ENCODE results near the gene PDCD11.
"Not testable (repeated sequence)": the region's sequence is repeated elsewhere in the genome, so short reads cannot be mapped to it uniquely, and the experiment has no call there.

PDCD11 gene

DNA sequence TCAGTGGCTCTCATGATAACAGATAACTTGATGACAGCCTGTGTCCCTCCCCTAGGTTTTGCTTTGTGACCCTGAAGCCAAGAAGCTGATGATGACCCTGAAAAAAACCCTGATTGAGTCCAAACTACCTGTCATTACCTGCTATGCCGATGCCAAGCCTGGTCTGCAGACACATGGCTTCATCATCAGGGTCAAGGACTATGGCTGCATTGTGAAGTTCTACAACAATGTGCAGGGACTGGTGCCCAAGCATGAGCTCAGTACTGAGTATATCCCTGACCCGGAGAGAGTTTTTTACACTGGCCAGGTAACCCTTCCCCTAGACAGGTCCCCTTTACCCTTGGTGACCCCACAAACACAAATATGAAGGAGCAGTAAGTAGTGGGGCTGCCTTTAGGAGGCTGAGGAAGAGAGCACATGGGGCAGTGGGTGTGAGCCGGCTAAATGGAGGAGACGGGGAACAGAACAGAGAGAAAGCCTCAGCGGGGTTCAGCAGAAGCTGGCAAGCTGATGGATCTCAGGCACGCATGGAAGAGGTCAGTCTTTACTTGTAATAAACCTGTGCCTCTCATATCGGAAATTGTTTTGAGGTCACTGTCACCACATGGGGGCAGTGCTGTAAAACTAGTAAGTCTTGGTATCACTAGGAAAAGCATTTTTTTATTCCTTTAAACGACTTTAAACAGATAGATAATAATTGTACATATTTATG is 20.2 kb downstream of the PDCD11 start:
- H3K27ac ChIP-seq = no peak overlapping the region
- no peak overlapping the region for H3K4me3 ChIP-seq (ENCODE audit: low read depth, low read length)
- H3K36me3 ChIP-seq = peaks cover 93% of the 10 kb centered on the region
- TF ChIP-seq, protein P1, sequence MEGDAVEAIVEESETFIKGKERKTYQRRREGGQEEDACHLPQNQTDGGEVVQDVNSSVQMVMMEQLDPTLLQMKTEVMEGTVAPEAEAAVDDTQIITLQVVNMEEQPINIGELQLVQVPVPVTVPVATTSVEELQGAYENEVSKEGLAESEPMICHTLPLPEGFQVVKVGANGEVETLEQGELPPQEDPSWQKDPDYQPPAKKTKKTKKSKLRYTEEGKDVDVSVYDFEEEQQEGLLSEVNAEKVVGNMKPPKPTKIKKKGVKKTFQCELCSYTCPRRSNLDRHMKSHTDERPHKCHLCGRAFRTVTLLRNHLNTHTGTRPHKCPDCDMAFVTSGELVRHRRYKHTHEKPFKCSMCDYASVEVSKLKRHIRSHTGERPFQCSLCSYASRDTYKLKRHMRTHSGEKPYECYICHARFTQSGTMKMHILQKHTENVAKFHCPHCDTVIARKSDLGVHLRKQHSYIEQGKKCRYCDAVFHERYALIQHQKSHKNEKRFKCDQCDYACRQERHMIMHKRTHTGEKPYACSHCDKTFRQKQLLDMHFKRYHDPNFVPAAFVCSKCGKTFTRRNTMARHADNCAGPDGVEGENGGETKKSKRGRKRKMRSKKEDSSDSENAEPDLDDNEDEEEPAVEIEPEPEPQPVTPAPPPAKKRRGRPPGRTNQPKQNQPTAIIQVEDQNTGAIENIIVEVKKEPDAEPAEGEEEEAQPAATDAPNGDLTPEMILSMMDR (IDR thresholded peaks at IDR 0.05; ENCODE audit: low read depth, low read length) = peak; percentile 51
- no peaks in the 10 kb centered on the region for H3K9me3 ChIP-seq (ENCODE audit: severe bottlenecking)
- no peaks in the 10 kb centered on the region for H3K27me3 ChIP-seq (ENCODE audit: insufficient read depth, low read depth, severe bottlenecking)
- DNase-seq = peak; percentile 71

GRCh38 chr10:103417148-103417469 is 20.7 kb downstream of the PDCD11 start:
- not testable (repeated sequence) for H3K4me3 ChIP-seq (ENCODE audit: low read depth, low read length); H3K27ac ChIP-seq; DNase-seq; H3K9me3 ChIP-seq (ENCODE audit: severe bottlenecking); H3K27me3 ChIP-seq (ENCODE audit: insufficient read depth, low read depth, severe bottlenecking)
- peaks cover 88% of the 10 kb centered on the region for H3K36me3 ChIP-seq

DNA sequence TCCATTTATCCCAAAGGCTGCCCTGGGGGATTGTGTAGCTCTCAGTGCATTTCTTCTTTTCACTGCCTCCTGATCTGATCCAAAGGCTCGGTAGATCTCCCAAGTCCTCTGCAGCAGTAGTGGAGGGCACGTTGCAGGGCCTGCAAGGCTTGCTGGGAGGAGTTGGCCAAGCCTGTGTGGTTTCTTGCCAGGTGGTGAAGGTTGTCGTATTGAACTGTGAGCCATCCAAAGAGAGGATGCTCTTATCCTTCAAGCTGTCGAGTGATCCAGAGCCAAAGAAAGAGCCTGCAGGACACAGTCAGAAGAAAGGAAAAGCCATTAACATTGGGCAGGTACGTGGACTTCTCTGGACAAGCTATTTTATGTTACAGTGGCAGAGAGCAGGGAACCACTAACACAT is 21.2 kb downstream of the PDCD11 start:
- Histone ChIP-seq H3K4me3 (ENCODE audit: low read depth, low read length) (no peak overlapping the region), H3K9me3 (ENCODE audit: severe bottlenecking) (no peaks in the 10 kb centered on the region), H3K27me3 (ENCODE audit: insufficient read depth, low read depth, severe bottlenecking) (no peaks in the 10 kb centered on the region), H3K27ac (no peak overlapping the region), H3K36me3 (peaks cover 88% of the 10 kb centered on the region)
- TF ChIP-seq, protein P1 (IDR thresholded peaks at IDR 0.05; ENCODE audit: low read depth, low read length) = no peak
- no peak for DNase-seq

DNA sequence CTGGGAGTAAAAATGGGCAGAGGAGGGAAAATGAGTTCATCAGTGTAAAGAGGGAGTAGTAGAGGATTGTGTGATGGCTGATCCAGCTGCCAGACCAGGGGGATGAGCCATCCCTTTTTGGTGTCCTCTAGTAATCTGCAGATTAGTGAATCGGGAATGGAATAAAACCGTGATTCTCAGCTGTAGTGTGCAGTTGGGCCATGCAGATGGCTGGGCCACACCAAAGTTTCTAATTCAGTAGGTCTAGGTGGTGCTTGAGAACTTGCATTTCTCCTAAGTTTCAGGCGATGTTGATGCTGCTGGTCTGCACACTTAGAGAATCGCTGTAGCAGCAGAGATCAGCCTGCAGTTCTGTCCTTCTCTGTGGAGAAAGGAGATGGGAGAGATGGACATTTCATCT is 22.7 kb downstream of the PDCD11 start:
- H3K4me3 ChIP-seq (ENCODE audit: low read depth, low read length) = no peak overlapping the region
- H3K9me3 ChIP-seq (ENCODE audit: severe bottlenecking) = no peaks in the 10 kb centered on the region
- peak overlapping the region; percentile 51 for H3K27ac ChIP-seq
- TF ChIP-seq, protein P1 (IDR thresholded peaks at IDR 0.05; ENCODE audit: low read depth, low read length) = no peak
- DNase-seq = peak; percentile 50
- H3K36me3 ChIP-seq = peaks cover 88% of the 10 kb centered on the region
- no peaks in the 10 kb centered on the region for H3K27me3 ChIP-seq (ENCODE audit: insufficient read depth, low read depth, severe bottlenecking)

- TF ChIP-seq, protein P1 (IDR thresholded peaks at IDR 0.05; ENCODE audit: low read depth, low read length) = no peak
- no peaks in the 10 kb centered on the region for H3K27me3 ChIP-seq (ENCODE audit: insufficient read depth, low read depth, severe bottlenecking)
- H3K4me3 ChIP-seq (ENCODE audit: low read depth, low read length) = no peak overlapping the region
- DNase-seq = no peak
- no peak overlapping the region for H3K27ac ChIP-seq
- no peaks in the 10 kb centered on the region for H3K9me3 ChIP-seq (ENCODE audit: severe bottlenecking)
- peaks cover 80% of the 10 kb centered on the region for H3K36me3 ChIP-seq
These were observed 27.3 kb downstream of the PDCD11 start for GRCh38 chr10:103423748-103424147.

- Histone ChIP-seq H3K27ac (peak overlapping the region; percentile 83), H3K36me3 (peaks cover 75% of the 10 kb centered on the region), H3K27me3 (ENCODE audit: insufficient read depth, low read depth, severe bottlenecking) (no peaks in the 10 kb centered on the region), H3K9me3 (ENCODE audit: severe bottlenecking) (no peaks in the 10 kb centered on the region), H3K4me3 (ENCODE audit: low read depth, low read length) (no peak overlapping the region)
- DNase-seq = peak; percentile 25
- TF ChIP-seq, protein P1 (IDR thresholded peaks at IDR 0.05; ENCODE audit: low read depth, low read length) = no peak
These were observed 31.4 kb downstream of the PDCD11 start for GRCh38 chr10:103427866-103428265.

All from WERI-Rb-1 (cell line).